H1 (cell line): ENCODE measurements around the gene TMPRSS11B. TPM values are rescaled to one million over a fixed set of nuclear protein-coding genes. Genes with fewer than 3 reads are reported as not detected.

ENCODE experiments used
- CTCF ChIA-PET: fragments of 300-600 bp; sonication (Branson Sonifier 250); formaldehyde crosslinking; loops from one replicate; lab custom pipeline; 2021; ENCODE audit not compliant: partially characterized antibody; lab: Charles Lee
- POLR2A ChIA-PET: fragments of 300-600 bp; sonication (Branson Sonifier 250); formaldehyde crosslinking; loops from one replicate; lab custom pipeline; 2021; ENCODE audit warnings: inconsistent platforms; ENCODE audit not compliant: partially characterized antibody; lab: Charles Lee
- DNase-seq, 2 experiments: peaks; one replicate each; pipeline versions ENCODE4 v3.0.0 to v3.0.0-alpha.2; 2010 to 2022; ENCODE audit warnings: low spot score in 2 of 2, low read depth in 1 of 2, mixed read lengths in 1 of 2
- FAIRE-seq: peaks from 2 replicates; lab custom pipeline; 2011; peaks lifted over from hg19 to GRCh38; lab: Jason Lieb, UNC
- H2AFZ ChIP-seq: 2 replicates; pipeline ENCODE4 v1.8.1; 2012; ENCODE audit warnings: low read length, inconsistent platforms
- H2AK5ac ChIP-seq: 2 replicates; pipeline ENCODE4 v1.6.1; 2013; ENCODE audit warnings: low read depth, low read length
- H2BK120ac ChIP-seq: replicated peaks from 2 replicates; pipeline ENCODE3; 2013; ENCODE audit warnings: low read depth, low read length, inconsistent platforms
- H2BK12ac ChIP-seq: 2 replicates; pipeline ENCODE4 v1.6.1; 2013; ENCODE audit warnings: low read depth, low read length
- H2BK15ac ChIP-seq: 2 replicates; pipeline ENCODE4 v1.6.1; 2013; ENCODE audit warnings: low read length
- H2BK20ac ChIP-seq: 2 replicates; pipeline ENCODE4 v1.6.1; 2013; ENCODE audit warnings: low read length
- H2BK5ac ChIP-seq: 2 replicates; pipeline ENCODE4 v1.6.1; 2013; ENCODE audit warnings: low read depth, low read length
- H3K14ac ChIP-seq: 2 replicates; pipeline ENCODE4 v1.6.1; 2013; ENCODE audit warnings: inconsistent platforms; ENCODE audit not compliant: insufficient read length
- H3K18ac ChIP-seq: 2 replicates; pipeline ENCODE4 v1.6.1; 2013; ENCODE audit warnings: low read length; ENCODE audit errors: extremely low read depth
- H3K23ac ChIP-seq: 2 replicates; pipeline ENCODE4 v1.6.1; 2013; ENCODE audit warnings: inconsistent platforms; ENCODE audit not compliant: insufficient read length
- H3K23me2 ChIP-seq: 2 replicates; pipeline ENCODE4 v1.6.1; 2013; ENCODE audit warnings: low read depth, low read length
- H3K27ac ChIP-seq: 2 replicates; pipeline ENCODE4 v1.6.1; 2011; ENCODE audit warnings: low read depth, low read length, inconsistent platforms
- H3K27me3 ChIP-seq, 4 experiments: replicated peaks in 1 of 4; 1 replicate in 1 of 4; 2 replicates in 3 of 4; pipeline versions ENCODE4 v1.6.1 to v1.8.1; 2011 to 2013; ENCODE audit warnings: low read length in 3 of 4, mild to moderate bottlenecking in 3 of 4, inconsistent platforms in 2 of 4, mixed read lengths in 2 of 4, moderate library complexity in 1 of 4; ENCODE audit not compliant: control insufficient read depth in 3 of 4, insufficient read depth in 3 of 4; ENCODE audit errors: extremely low read depth in 1 of 4
- H3K36me3 ChIP-seq, 4 experiments: 2 replicates each; pipeline versions ENCODE4 v1.6.1 to v1.8.1; 2011 to 2013; ENCODE audit warnings: mild to moderate bottlenecking in 4 of 4, low read length in 3 of 4, moderate library complexity in 2 of 4, control low read depth in 1 of 4, inconsistent platforms in 1 of 4; ENCODE audit not compliant: insufficient read depth in 4 of 4, control insufficient read depth in 2 of 4
- H3K4ac ChIP-seq: replicated peaks from 2 replicates; pipeline ENCODE3; 2013; ENCODE audit warnings: low read length, low read depth, mixed read lengths, inconsistent platforms; ENCODE audit not compliant: insufficient read length
- H3K4me1 ChIP-seq, 4 experiments: replicated peaks in 1 of 4; 1 replicate in 1 of 4; 2 replicates in 3 of 4; pipeline versions ENCODE4 v1.6.1 to v1.8.1; 2011 to 2013; ENCODE audit warnings: low read length in 3 of 4, inconsistent platforms in 2 of 4, mixed read lengths in 1 of 4; ENCODE audit not compliant: insufficient read depth in 4 of 4, control insufficient read depth in 3 of 4
- H3K4me2 ChIP-seq, 2 experiments: 2 replicates each; pipeline versions ENCODE4 v1.6.1 to v1.8.1; 2011 to 2013; ENCODE audit warnings: low read depth in 2 of 2, low read length in 2 of 2, control low read depth in 1 of 2, inconsistent platforms in 1 of 2, mild to moderate bottlenecking in 1 of 2; ENCODE audit not compliant: insufficient read depth in 1 of 2
- H3K4me3 ChIP-seq, 4 experiments: fragments of 200-600, 300-600 bp in 1 of 4; sonication (generic), shearing (Covaris generic), sonication (Bioruptor Twin) in 1 of 4; 2 replicates each; pipeline versions ENCODE4 v1.5.1 to v1.8.1; 2011 to 2016; ENCODE audit warnings: low read length in 4 of 4, low read depth in 3 of 4, control low read depth in 2 of 4, inconsistent platforms in 2 of 4, mild to moderate bottlenecking in 2 of 4, mixed read lengths in 1 of 4, moderate library complexity in 1 of 4; ENCODE audit not compliant: insufficient read depth in 2 of 4; ENCODE audit errors: extremely low read depth in 1 of 4
- H3K56ac ChIP-seq: replicated peaks from 2 replicates; pipeline ENCODE3; 2013; ENCODE audit warnings: low read depth, mild to moderate bottlenecking, mixed read lengths, low read length, inconsistent platforms; ENCODE audit not compliant: insufficient read length
- H3K79me1 ChIP-seq: 2 replicates; pipeline ENCODE4 v1.6.1; 2013; ENCODE audit warnings: low read depth, low read length, control low read depth
- H3K79me2 ChIP-seq, 2 experiments: 2 replicates each; pipeline versions ENCODE4 v1.6.1 to v1.8.1; 2012 to 2013; ENCODE audit warnings: low read length in 2 of 2, mild to moderate bottlenecking in 2 of 2, inconsistent platforms in 1 of 2; ENCODE audit not compliant: insufficient read depth in 2 of 2, control insufficient read depth in 1 of 2
- H3K9ac ChIP-seq, 4 experiments: replicated peaks in 1 of 4; 1 replicate in 1 of 4; 2 replicates in 3 of 4; pipeline versions ENCODE4 v1.6.1 to v1.8.1; 2011 to 2013; ENCODE audit warnings: low read depth in 3 of 4, low read length in 3 of 4, control low read depth in 2 of 4, mild to moderate bottlenecking in 2 of 4, moderate library complexity in 2 of 4, inconsistent platforms in 1 of 4; ENCODE audit errors: extremely low read depth in 1 of 4
- H3K9me3 ChIP-seq, 2 experiments: 2 replicates each; pipeline versions ENCODE4 v1.6.1 to v1.8.1; 2012 to 2013; ENCODE audit warnings: mild to moderate bottlenecking in 2 of 2, moderate library complexity in 2 of 2, control low read depth in 1 of 2, inconsistent platforms in 1 of 2, low read depth in 1 of 2, low read length in 1 of 2, mixed read lengths in 1 of 2; ENCODE audit not compliant: insufficient read depth in 2 of 2
- H4K20me1 ChIP-seq, 2 experiments: replicated peaks in 1 of 2; 2 replicates each; pipeline versions ENCODE3 to v1.8.1; 2011 to 2013; ENCODE audit warnings: inconsistent platforms in 2 of 2, low read length in 2 of 2, mild to moderate bottlenecking in 1 of 2; ENCODE audit not compliant: insufficient read depth in 2 of 2, control insufficient read depth in 1 of 2
- H4K5ac ChIP-seq: 2 replicates; pipeline ENCODE4 v1.6.1; 2013; ENCODE audit warnings: low read length, low read depth, mixed read lengths, inconsistent platforms; ENCODE audit not compliant: insufficient read length
- H4K8ac ChIP-seq: 2 replicates; pipeline ENCODE4 v1.8.0; 2013; ENCODE audit warnings: mild to moderate bottlenecking, moderate library complexity, low read length, inconsistent platforms; ENCODE audit not compliant: insufficient read depth; ENCODE audit errors: extremely low read depth
- H4K91ac ChIP-seq: replicated peaks from 2 replicates; pipeline ENCODE3; 2013; ENCODE audit warnings: low read length, mixed read lengths, inconsistent platforms; ENCODE audit not compliant: insufficient read length
- MAFK ChIP-seq: IDR thresholded peaks from 2 replicates; pipeline ENCODE4 v1.6.1; 2012; ENCODE audit warnings: low read depth, mild to moderate bottlenecking, improper control_type of control experiment, low read length
- SIX5 ChIP-seq: IDR thresholded peaks from 2 replicates; pipeline ENCODE4 v1.6.1; 2011; ENCODE audit warnings: mild to moderate bottlenecking, low read depth, low read length
- polyA plus RNA-seq, 7 experiments: library from polyadenylated mRNA; depleted of rRNA in 3 of 7; stranded (reverse) in 5 of 7; unstranded in 2 of 7; fragments of >200 nt in 5 of 7; fragments of 200-250 nt in 2 of 7; gene quantifications; 1 replicate in 5 of 7; 2 replicates in 1 of 7; 4 replicates in 1 of 7; pipeline versions ENCODE4 v1.2.1 to v1.2.3, GENCODE V29; 2011 to 2013; ENCODE audit warnings: missing spikeins in 2 of 7, mixed read lengths in 2 of 7
- total RNA-seq: library from RNA; stranded (reverse); fragmentation: NEBNext Ultra II Directional; extraction: Animal tissue kit (Norgen Biotek cat#: 25700); gene quantifications from 2 replicates; pipeline ENCODE4 v1.2.1, GENCODE V29; 2021

TMPRSS11B gene
- total and polyA plus RNA-seq, 2 of the 8 experiments (the other 6 are each of a cell fraction or from before 2014, with no cell fraction given), result not detected

GRCh38 chr4:68240620-68241019, 4.9 kb downstream of the TMPRSS11B start:
- H4K5ac ChIP-seq, result no peak overlapping the region
- H3K23ac ChIP-seq, result no peak overlapping the region
- TF ChIP-seq MAFK (peak; percentile 100), SIX5 (no peak)
- H3K9me3 ChIP-seq, result no peaks in the 10 kb centered on the region
- POLR2A ChIA-PET, result no interaction called here
- H2BK20ac ChIP-seq, result no peak overlapping the region
- H2BK15ac ChIP-seq, result no peak overlapping the region
- no peak overlapping the region for H3K4me2 ChIP-seq
- H2BK120ac ChIP-seq, result no peak overlapping the region
- H3K27me3 ChIP-seq, result no peaks in the 10 kb centered on the region
- no peaks in the 10 kb centered on the region for H4K20me1 ChIP-seq
- H3K4me1 ChIP-seq, result no peaks in the 10 kb centered on the region
- no peak overlapping the region for H2AK5ac ChIP-seq
- no peak overlapping the region for H4K8ac ChIP-seq
- no peak overlapping the region for H2BK5ac ChIP-seq
- H2AFZ ChIP-seq, result no peak overlapping the region
- no peak for DNase-seq
- no peak overlapping the region for H3K56ac ChIP-seq
- no peak overlapping the region for H2BK12ac ChIP-seq
- no peak overlapping the region for H3K18ac ChIP-seq
- H3K4me3 ChIP-seq, result no peak overlapping the region
- no peaks in the 10 kb centered on the region for H3K79me2 ChIP-seq
- CTCF ChIA-PET, result interaction anchor here (0.7 kb wide), 1 partner anchor 11 kb away, joined by 3 read pairs; no protein-coding TSS in a partner anchor
- no peak overlapping the region for H3K14ac ChIP-seq
- no peak for FAIRE-seq
- H3K23me2 ChIP-seq, result no peaks in the 10 kb centered on the region; the same call in 1 of the 2 replicates
- H4K91ac ChIP-seq, result no peak overlapping the region
- no peak overlapping the region for H3K27ac ChIP-seq
- no peaks in the 10 kb centered on the region for H3K36me3 ChIP-seq
- H3K79me1 ChIP-seq, result no peaks in the 10 kb centered on the region
- no peak overlapping the region for H3K9ac ChIP-seq
- no peak overlapping the region for H3K4ac ChIP-seq
